ENCODE data around the gene PPP1R16B.

The PPP1R16B gene

GRCh38 chr20:38827770-38828281 lies 22.3 kb downstream of the PPP1R16B start:
- no peak for DNase-seq (ENCODE audit: low spot score)

- no peak for DNase-seq (ENCODE audit: low spot score)
Observed at GRCh38 chr20:38828514-38829295, 23.2 kb downstream of the PPP1R16B start.

GRCh38 chr20:38829296-38829875 lies 23.9 kb downstream of the PPP1R16B start:
- no peak for DNase-seq (ENCODE audit: low spot score)

GRCh38 chr20:38830356-38830755 lies 24.9 kb downstream of the PPP1R16B start:
- DNase-seq (ENCODE audit: low spot score): no peak

- no peak for DNase-seq (ENCODE audit: low spot score)
Observed at GRCh38 chr20:38831049-38831691, 25.7 kb downstream of the PPP1R16B start.

GRCh38 chr20:38831995-38832620 lies 26.6 kb downstream of the PPP1R16B start:
- DNase-seq (ENCODE audit: low spot score): no peak

- no peak for DNase-seq (ENCODE audit: low spot score)
Observed at GRCh38 chr20:38833154-38833856, 27.8 kb downstream of the PPP1R16B start.

GRCh38 chr20:38833857-38834164 lies 28.3 kb downstream of the PPP1R16B start:
- DNase-seq (ENCODE audit: low spot score): no peak

- DNase-seq (ENCODE audit: low spot score): no peak
Observed at GRCh38 chr20:38834868-38835267, 29.4 kb downstream of the PPP1R16B start.

- no peak for DNase-seq (ENCODE audit: low spot score)
Observed at GRCh38 chr20:38835792-38836191, 30.3 kb downstream of the PPP1R16B start.

- no peak for DNase-seq (ENCODE audit: low spot score)
Observed at GRCh38 chr20:38836991-38837390, 31.5 kb downstream of the PPP1R16B start.

- no peak for DNase-seq (ENCODE audit: low spot score)
Observed at GRCh38 chr20:38838326-38838725, 32.8 kb downstream of the PPP1R16B start.

- no peak for DNase-seq (ENCODE audit: low spot score)
Observed at GRCh38 chr20:38839563-38839962, 34.1 kb downstream of the PPP1R16B start.

GRCh38 chr20:38840053-38840893 lies 34.8 kb downstream of the PPP1R16B start:
- DNase-seq (ENCODE audit: low spot score): no peak

- no peak for DNase-seq (ENCODE audit: low spot score)
Observed at GRCh38 chr20:38840894-38841470, 35.5 kb downstream of the PPP1R16B start.

GRCh38 chr20:38841570-38841969 lies 36.1 kb downstream of the PPP1R16B start:
- DNase-seq (ENCODE audit: low spot score): no peak

GRCh38 chr20:38842026-38842425 lies 36.5 kb downstream of the PPP1R16B start:
- no peak for DNase-seq (ENCODE audit: low spot score)

GRCh38 chr20:38842558-38842981 lies 37.1 kb downstream of the PPP1R16B start:
- DNase-seq (ENCODE audit: low spot score): no peak

GRCh38 chr20:38843346-38843745 lies 37.8 kb downstream of the PPP1R16B start:
- no peak for DNase-seq (ENCODE audit: low spot score)

- no peak for DNase-seq (ENCODE audit: low spot score)
Observed at GRCh38 chr20:38844963-38845362, 39.5 kb downstream of the PPP1R16B start.

- DNase-seq (ENCODE audit: low spot score): no peak
Observed at GRCh38 chr20:38847840-38848239, 42.3 kb downstream of the PPP1R16B start.
